Measurements from ENCODE around the gene ARL1. TPM values are rescaled to one million over a fixed set of nuclear protein-coding genes. Genes with fewer than 3 reads are reported as not detected.

The ARL1 gene
- total and polyA plus RNA-seq, 12 donors, result 24.9 to 298 (median 113) TPM

DNA sequence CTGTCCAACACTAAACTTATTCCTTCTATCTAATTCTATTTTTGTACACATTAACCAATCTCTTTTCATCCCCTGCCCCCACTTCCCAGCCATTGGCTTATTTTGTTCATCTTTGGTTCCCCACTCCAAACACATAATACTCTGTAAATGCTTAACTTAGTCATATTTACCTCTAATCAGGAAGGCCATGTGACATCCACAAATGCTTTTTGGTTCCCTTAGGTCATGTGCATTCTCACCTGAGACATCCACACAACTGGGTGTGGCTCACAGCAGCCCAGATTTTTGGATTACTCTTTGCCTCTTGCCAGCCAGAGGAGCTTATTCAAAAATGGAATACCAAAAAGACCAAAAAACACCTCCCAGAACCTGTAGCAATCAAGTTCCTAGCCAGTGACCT is 28.4 kb downstream of the ARL1 start:
- no peak for TF ChIP-seq CTCF (IDR thresholded peaks at IDR 0.05)
- TF ChIP-seq POLR2A (IDR thresholded peaks at IDR 0.05), result no peak
- Histone ChIP-seq H3K27ac (no peak overlapping the region), H3K27me3 (no peaks in the 10 kb centered on the region), H3K36me3 (replicated peaks in 1 of 2) (peaks cover 0 to 53% of the 10 kb centered on the region in 2 donors), H3K9me3 (replicated peaks in 1 of 3) (no peaks in the 10 kb centered on the region), H3K4me3 (no peak overlapping the region), H3K4me1 (replicated peaks in 1 of 2) (no peaks in the 10 kb centered on the region)
- intact Hi-C loops (cut with DNase I), result no loop called here
- no peak for DNase-seq

- intact Hi-C loops (cut with DNase I), result no loop called here
- WGBS, 4 donors, result 79 to 96% (median 88%) methylated on average over 5 of the region's 5 CpGs
- no peaks in the 10 kb centered on the region for H3K27me3 ChIP-seq
- no peak for DNase-seq
- H3K4me3 ChIP-seq, result no peak overlapping the region
- no peak overlapping the region for H3K27ac ChIP-seq
- no peaks in the 10 kb centered on the region for H3K9me3 ChIP-seq (replicated peaks in 1 of 3)
- no peaks in the 10 kb centered on the region for H3K4me1 ChIP-seq (replicated peaks in 1 of 2)
- no peak for TF ChIP-seq POLR2A (IDR thresholded peaks at IDR 0.05)
- no peak for TF ChIP-seq CTCF (IDR thresholded peaks at IDR 0.05)
- H3K36me3 ChIP-seq (replicated peaks in 1 of 2), result peaks cover 0 to 41% of the 10 kb centered on the region in 2 donors
These were observed 32.0 kb downstream of the ARL1 start for GRCh38 chr12:101375573-101375972.

GRCh38 chr12:101372431-101372830 is 35.1 kb downstream of the ARL1 start:
- no peaks in the 10 kb centered on the region for H3K4me1 ChIP-seq (replicated peaks in 1 of 2)
- DNase-seq, result no peak

DNA sequence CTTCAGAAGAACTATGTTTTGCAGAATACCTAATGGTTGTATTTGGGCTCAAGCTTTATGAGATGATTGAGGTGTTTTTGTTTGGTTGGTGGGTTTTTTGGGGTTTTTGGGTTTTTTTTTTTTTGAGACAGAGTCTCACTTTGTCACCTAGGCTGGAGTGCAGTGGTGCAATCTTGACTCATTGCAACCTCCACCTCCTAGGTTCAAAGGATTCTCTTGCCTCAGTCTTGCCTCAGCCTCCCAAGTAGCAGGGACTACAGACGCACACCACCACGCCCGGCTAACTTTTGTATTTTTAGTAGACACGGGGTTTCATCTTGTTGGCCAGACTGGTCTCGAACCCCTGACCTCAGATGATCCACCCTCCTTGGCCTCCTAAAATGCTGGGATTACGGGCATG is 39.6 kb downstream of the ARL1 start:
- DNase-seq, result no peak
- Histone ChIP-seq H3K27ac (no peak overlapping the region), H3K4me1 (replicated peaks in 1 of 2) (no peaks in the 10 kb centered on the region), H3K36me3 (replicated peaks in 1 of 2) (peaks cover 0 to 71% of the 10 kb centered on the region in 2 donors), H3K4me3 (no peak overlapping the region), H3K9me3 (replicated peaks in 1 of 3) (no peaks in the 10 kb centered on the region), H3K27me3 (no peaks in the 10 kb centered on the region)
- TF ChIP-seq CTCF (IDR thresholded peaks at IDR 0.05) (no peak), POLR2A (IDR thresholded peaks at IDR 0.05) (no peak)
- intact Hi-C loops (cut with DNase I), result no loop called here
- 92 to 97% (median 96%) methylated on average over 6 of the region's 6 CpGs for WGBS, 4 donors

More at GRCh38 chr12:101372431-101372830, 35.1 kb downstream of the ARL1 start:
- H3K4me3 ChIP-seq, result no peak overlapping the region
- TF ChIP-seq CTCF (IDR thresholded peaks at IDR 0.05), result no peak
- TF ChIP-seq POLR2A (IDR thresholded peaks at IDR 0.05), result no peak
- H3K9me3 ChIP-seq (replicated peaks in 1 of 3), result no peaks in the 10 kb centered on the region
- intact Hi-C loops (cut with DNase I), result no loop called here
- H3K27ac ChIP-seq, result no peak overlapping the region
- WGBS, 4 donors, result 96 to 100% (median 97%) methylated on average over 1 of the region's 1 CpG
- H3K36me3 ChIP-seq (replicated peaks in 1 of 2), result peaks cover 0 to 52% of the 10 kb centered on the region in 2 donors
- no peaks in the 10 kb centered on the region for H3K27me3 ChIP-seq
